CD14-positive monocyte (primary cell): ENCODE measurements around the gene RCN1. TPM values are rescaled to one million over a fixed set of nuclear protein-coding genes. Genes with fewer than 3 reads are reported as not detected.

Experiments
- DNase-seq, 3 donors: peaks; one replicate each; pipeline ENCODE4 v3.0.0-alpha.2; 2011 to 2022
- H2AFZ ChIP-seq: 2 replicates; pipeline ENCODE4 v1.6.0; 2012; ENCODE audit warnings: mild to moderate bottlenecking, low read depth, low read length, inconsistent platforms; ENCODE audit not compliant: insufficient read depth, poor library complexity, severe bottlenecking
- H3K27ac ChIP-seq, 2 donors: 1 replicate in 1 of 2; 2 replicates in 1 of 2; pipeline ENCODE4 v1.5.1; 2012 to 2013; ENCODE audit warnings: low read length in 2 of 2, control low read depth in 1 of 2, inconsistent platforms in 1 of 2, low read depth in 1 of 2, mild to moderate bottlenecking in 1 of 2
- H3K27me3 ChIP-seq, 2 donors: one replicate each; pipeline versions ENCODE4 v1.6.0 to v1.6.1; 2011 to 2013; ENCODE audit warnings: low read length in 2 of 2; ENCODE audit not compliant: control insufficient read depth in 2 of 2, insufficient read depth in 2 of 2
- H3K36me3 ChIP-seq, 2 donors: replicated peaks in 1 of 2; 1 replicate in 1 of 2; 2 replicates in 1 of 2; pipeline versions ENCODE4 v1.5.1 to v1.6.1; 2012 to 2013; ENCODE audit warnings: low read length in 2 of 2, control low read depth in 1 of 2, inconsistent platforms in 1 of 2, mild to moderate bottlenecking in 1 of 2; ENCODE audit not compliant: insufficient read depth in 2 of 2, control insufficient read depth in 1 of 2
- H3K4me1 ChIP-seq, 2 donors: 1 replicate in 1 of 2; 2 replicates in 1 of 2; pipeline versions ENCODE4 v1.5.1 to v1.6.1; 2012 to 2013; ENCODE audit warnings: low read length in 2 of 2, control low read depth in 1 of 2, inconsistent platforms in 1 of 2, mild to moderate bottlenecking in 1 of 2, moderate library complexity in 1 of 2; ENCODE audit not compliant: insufficient read depth in 2 of 2, control insufficient read depth in 1 of 2
- H3K4me2 ChIP-seq: replicated peaks from 2 replicates; pipeline ENCODE3; 2012; ENCODE audit warnings: low read length, moderate library complexity, mild to moderate bottlenecking; ENCODE audit not compliant: poor library complexity, severe bottlenecking; ENCODE audit errors: extremely low read depth
- H3K4me3 ChIP-seq, 3 experiments: fragments of 200-600 bp in 1 of 3; sonication (generic) in 1 of 3; replicated peaks in 1 of 3; 1 replicate in 2 of 3; 2 replicates in 1 of 3; pipeline ENCODE4 v1.5.1; 2011 to 2013; ENCODE audit warnings: low read length in 3 of 3, mild to moderate bottlenecking in 3 of 3, control low read depth in 2 of 3, low read depth in 2 of 3, inconsistent platforms in 1 of 3, moderate library complexity in 1 of 3
- H3K79me2 ChIP-seq: 2 replicates; pipeline ENCODE4 v1.6.0; 2012; ENCODE audit warnings: mild to moderate bottlenecking, control low read depth, inconsistent platforms, low read length, moderate library complexity; ENCODE audit not compliant: insufficient read depth
- H3K9ac ChIP-seq: 2 replicates; pipeline ENCODE4 v1.6.0; 2017; ENCODE audit warnings: low read length, mild to moderate bottlenecking; ENCODE audit not compliant: insufficient read depth, poor library complexity, severe bottlenecking
- H3K9me3 ChIP-seq, 2 donors: replicated peaks in 1 of 2; 1 replicate in 1 of 2; 2 replicates in 1 of 2; pipeline versions ENCODE4 v1.5.1 to v1.6.1; 2012 to 2013; ENCODE audit warnings: low read length in 2 of 2, control low read depth in 1 of 2; ENCODE audit not compliant: control insufficient read depth in 1 of 2, insufficient read depth in 1 of 2
- H4K20me1 ChIP-seq: 2 replicates; pipeline ENCODE4 v1.6.0; 2012; ENCODE audit warnings: mild to moderate bottlenecking, low read length, control low read depth, moderate library complexity; ENCODE audit not compliant: insufficient read depth
- H3K27ac Mint-ChIP-seq, 7 donors: one replicate each; pipeline ENCODE4 v1.8.0; 2020; ENCODE audit warnings: mild to moderate bottlenecking in 7 of 7, mixed read lengths in 7 of 7, moderate library complexity in 6 of 7, inconsistent platforms in 2 of 7
- H3K27me3 Mint-ChIP-seq, 3 donors: one replicate each; pipeline ENCODE4 v1.8.0; 2021 to 2022; ENCODE audit warnings: low read depth in 3 of 3, mild to moderate bottlenecking in 3 of 3, mixed read lengths in 3 of 3, moderate library complexity in 3 of 3, inconsistent platforms in 1 of 3
- H3K36me3 Mint-ChIP-seq, 2 donors: one replicate each; pipeline ENCODE4 v1.8.0; 2020; ENCODE audit warnings: mixed read lengths in 2 of 2, inconsistent platforms in 1 of 2, mild to moderate bottlenecking in 1 of 2
- H3K4me1 Mint-ChIP-seq: one replicate; pipeline ENCODE4 v1.8.0; 2020; ENCODE audit warnings: mild to moderate bottlenecking, mixed read lengths
- H3K4me3 Mint-ChIP-seq, 2 donors: one replicate each; pipeline ENCODE4 v1.8.0; 2020; ENCODE audit warnings: mild to moderate bottlenecking in 2 of 2, mixed read lengths in 2 of 2, moderate library complexity in 1 of 2
- H3K9me3 Mint-ChIP-seq, 7 donors: one replicate each; pipeline ENCODE4 v1.8.0; 2020 to 2022; ENCODE audit warnings: mixed read lengths in 7 of 7, mild to moderate bottlenecking in 6 of 7, moderate library complexity in 6 of 7, inconsistent platforms in 2 of 7
- WGBS: methylation state at CpG from one replicate; pipeline ENCODE4 v1.1.5; 2013; ENCODE audit warnings: missing lambda C conversion rate; ENCODE audit not compliant: insufficient coverage; 5-methylcytosine and 5-hydroxymethylcytosine counted together
- intact Hi-C, 2 donors: fragments of 100-400 bp; cut with micrococcal nuclease; formaldehyde crosslinking; loops; one replicate each; pipeline versions ENCODE4 v1.15.0 to v1.15.1; 2023
- polyA plus RNA-seq, 3 donors: library from polyadenylated mRNA; depleted of rRNA in 1 of 3; unstranded in 2 of 3; stranded (reverse) in 1 of 3; fragments of 300-500 nt in 2 of 3; fragments of >200 nt in 1 of 3; fragmentation: Illumina TruSeq in 2 of 3; gene quantifications; 1 replicate in 2 of 3; 2 replicates in 1 of 3; pipeline ENCODE4 v1.2.3, GENCODE V29; 2012 to 2021
- TF ChIP-seq, protein P1 (sequence below): fragments of 200-600 bp; IDR thresholded peaks from one replicate; pipeline ENCODE4 v1.8.0; 2022; ENCODE audit warnings: antibody characterized with exemption, mild to moderate bottlenecking

RCN1 gene
- polyA plus RNA-seq, 3 donors: 7.3 to 22.0 (median 20.5) TPM

DNA sequence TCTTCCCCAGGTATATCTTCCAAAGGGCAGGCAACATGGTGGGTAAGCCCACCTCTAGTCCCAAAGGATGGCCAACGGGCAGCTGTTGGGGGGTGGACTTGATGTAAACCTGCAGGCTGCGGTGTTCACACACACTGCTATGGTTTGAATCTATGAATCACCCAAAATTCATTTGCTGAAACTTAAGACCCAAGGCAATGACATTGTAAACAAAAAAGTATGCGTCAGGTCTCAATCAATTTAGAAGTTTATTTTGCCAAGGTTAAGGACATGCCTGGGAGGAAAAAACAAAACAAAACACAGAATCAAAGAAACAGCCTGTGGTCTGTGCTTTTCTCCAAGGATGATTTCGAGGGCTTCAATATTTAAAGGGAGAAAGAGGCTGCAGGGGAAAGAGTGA lies 18.3 kb downstream of the RCN1 start:
- H3K27ac Mint-ChIP-seq: no peak overlapping the region
- no peaks in the 10 kb centered on the region for H3K4me1 Mint-ChIP-seq
- intact Hi-C loops: no loop called here
- Histone ChIP-seq H2AFZ (no peak overlapping the region), H3K36me3 (peaks cover 0 to 17% of the 10 kb centered on the region in 2 donors), H3K27ac (no peak overlapping the region), H3K27me3 (no peaks in the 10 kb centered on the region), H3K79me2 (no peaks in the 10 kb centered on the region), H3K4me3 (no peak overlapping the region), H3K4me1 (no peaks in the 10 kb centered on the region), H3K4me2 (no peak overlapping the region), H3K9me3 (no peaks in the 10 kb centered on the region), H4K20me1 (no peaks in the 10 kb centered on the region), H3K9ac (no peak overlapping the region)
- H3K9me3 Mint-ChIP-seq: no peaks in the 10 kb centered on the region
- WGBS: 100% methylated on average over 1 of the region's 4 CpGs
- no peak for DNase-seq
- peaks cover 11 to 16% of the 10 kb centered on the region in 2 donors for H3K36me3 Mint-ChIP-seq
- H3K27me3 Mint-ChIP-seq: peaks cover 0 to 6% (median 4%) of the 10 kb centered on the region in 3 donors
- TF ChIP-seq, protein P1, sequence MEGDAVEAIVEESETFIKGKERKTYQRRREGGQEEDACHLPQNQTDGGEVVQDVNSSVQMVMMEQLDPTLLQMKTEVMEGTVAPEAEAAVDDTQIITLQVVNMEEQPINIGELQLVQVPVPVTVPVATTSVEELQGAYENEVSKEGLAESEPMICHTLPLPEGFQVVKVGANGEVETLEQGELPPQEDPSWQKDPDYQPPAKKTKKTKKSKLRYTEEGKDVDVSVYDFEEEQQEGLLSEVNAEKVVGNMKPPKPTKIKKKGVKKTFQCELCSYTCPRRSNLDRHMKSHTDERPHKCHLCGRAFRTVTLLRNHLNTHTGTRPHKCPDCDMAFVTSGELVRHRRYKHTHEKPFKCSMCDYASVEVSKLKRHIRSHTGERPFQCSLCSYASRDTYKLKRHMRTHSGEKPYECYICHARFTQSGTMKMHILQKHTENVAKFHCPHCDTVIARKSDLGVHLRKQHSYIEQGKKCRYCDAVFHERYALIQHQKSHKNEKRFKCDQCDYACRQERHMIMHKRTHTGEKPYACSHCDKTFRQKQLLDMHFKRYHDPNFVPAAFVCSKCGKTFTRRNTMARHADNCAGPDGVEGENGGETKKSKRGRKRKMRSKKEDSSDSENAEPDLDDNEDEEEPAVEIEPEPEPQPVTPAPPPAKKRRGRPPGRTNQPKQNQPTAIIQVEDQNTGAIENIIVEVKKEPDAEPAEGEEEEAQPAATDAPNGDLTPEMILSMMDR: no peak
- H3K4me3 Mint-ChIP-seq: no peak overlapping the region

- Mint-ChIP-seq H3K9me3 (no peaks in the 10 kb centered on the region), H3K36me3 (peaks cover 8 to 14% of the 10 kb centered on the region in 2 donors), H3K4me3 (no peak overlapping the region), H3K27ac (no peak overlapping the region), H3K4me1 (no peaks in the 10 kb centered on the region), H3K27me3 (peaks cover 0 to 7% (median 4%) of the 10 kb centered on the region in 3 donors)
- H3K36me3 ChIP-seq: peaks cover 0 to 12% of the 10 kb centered on the region in 2 donors
- TF ChIP-seq, protein P1: no peak
- intact Hi-C loops: no loop called here
- no peaks in the 10 kb centered on the region for H4K20me1 ChIP-seq
- no peaks in the 10 kb centered on the region for H3K27me3 ChIP-seq
- H3K9ac ChIP-seq: no peak overlapping the region
- H3K4me3 ChIP-seq: no peak overlapping the region
- H2AFZ ChIP-seq: no peak overlapping the region
- H3K4me1 ChIP-seq: no peaks in the 10 kb centered on the region
- H3K9me3 ChIP-seq: no peaks in the 10 kb centered on the region
- no CpG with 5 or more reads among the region's 6 CpGs for WGBS
- no peak overlapping the region for H3K27ac ChIP-seq
- DNase-seq: no peak
- no peak overlapping the region for H3K4me2 ChIP-seq
- no peaks in the 10 kb centered on the region for H3K79me2 ChIP-seq
Observed at GRCh38 chr11:32109592-32109991, 18.7 kb downstream of the RCN1 start.
